H1 (cell line): Measurements from ENCODE around the gene THOC7. TPM values are rescaled to one million over a fixed set of nuclear protein-coding genes. Genes with fewer than 3 reads are reported as not detected.

Experiments
- CTCF ChIA-PET: fragments of 300-600 bp; sonication (Branson Sonifier 250); formaldehyde crosslinking; loops from one replicate; lab custom pipeline; 2021; ENCODE audit not compliant: partially characterized antibody; lab: Charles Lee
- POLR2A ChIA-PET: fragments of 300-600 bp; sonication (Branson Sonifier 250); formaldehyde crosslinking; loops from one replicate; lab custom pipeline; 2021; ENCODE audit warnings: inconsistent platforms; ENCODE audit not compliant: partially characterized antibody; lab: Charles Lee
- DNase-seq, 2 experiments: peaks; one replicate each; pipeline versions ENCODE4 v3.0.0 to v3.0.0-alpha.2; 2010 to 2022; ENCODE audit warnings: low spot score in 2 of 2, low read depth in 1 of 2, mixed read lengths in 1 of 2
- FAIRE-seq: peaks from 2 replicates; lab custom pipeline; 2011; peaks lifted over from hg19 to GRCh38; lab: Jason Lieb, UNC
- H2AFZ ChIP-seq: 2 replicates; pipeline ENCODE4 v1.8.1; 2012; ENCODE audit warnings: low read length, inconsistent platforms
- H2AK5ac ChIP-seq: 2 replicates; pipeline ENCODE4 v1.6.1; 2013; ENCODE audit warnings: low read depth, low read length
- H2BK120ac ChIP-seq: replicated peaks from 2 replicates; pipeline ENCODE3; 2013; ENCODE audit warnings: low read depth, low read length, inconsistent platforms
- H2BK12ac ChIP-seq: 2 replicates; pipeline ENCODE4 v1.6.1; 2013; ENCODE audit warnings: low read depth, low read length
- H2BK15ac ChIP-seq: 2 replicates; pipeline ENCODE4 v1.6.1; 2013; ENCODE audit warnings: low read length
- H2BK20ac ChIP-seq: 2 replicates; pipeline ENCODE4 v1.6.1; 2013; ENCODE audit warnings: low read length
- H2BK5ac ChIP-seq: 2 replicates; pipeline ENCODE4 v1.6.1; 2013; ENCODE audit warnings: low read depth, low read length
- H3K14ac ChIP-seq: 2 replicates; pipeline ENCODE4 v1.6.1; 2013; ENCODE audit warnings: inconsistent platforms; ENCODE audit not compliant: insufficient read length
- H3K18ac ChIP-seq: 2 replicates; pipeline ENCODE4 v1.6.1; 2013; ENCODE audit warnings: low read length; ENCODE audit errors: extremely low read depth
- H3K23ac ChIP-seq: 2 replicates; pipeline ENCODE4 v1.6.1; 2013; ENCODE audit warnings: inconsistent platforms; ENCODE audit not compliant: insufficient read length
- H3K23me2 ChIP-seq: 2 replicates; pipeline ENCODE4 v1.6.1; 2013; ENCODE audit warnings: low read depth, low read length
- H3K27ac ChIP-seq: 2 replicates; pipeline ENCODE4 v1.6.1; 2011; ENCODE audit warnings: low read depth, low read length, inconsistent platforms
- H3K27me3 ChIP-seq, 4 experiments: replicated peaks in 1 of 4; 1 replicate in 1 of 4; 2 replicates in 3 of 4; pipeline versions ENCODE4 v1.6.1 to v1.8.1; 2011 to 2013; ENCODE audit warnings: low read length in 3 of 4, mild to moderate bottlenecking in 3 of 4, inconsistent platforms in 2 of 4, mixed read lengths in 2 of 4, moderate library complexity in 1 of 4; ENCODE audit not compliant: control insufficient read depth in 3 of 4, insufficient read depth in 3 of 4; ENCODE audit errors: extremely low read depth in 1 of 4
- H3K36me3 ChIP-seq, 4 experiments: 2 replicates each; pipeline versions ENCODE4 v1.6.1 to v1.8.1; 2011 to 2013; ENCODE audit warnings: mild to moderate bottlenecking in 4 of 4, low read length in 3 of 4, moderate library complexity in 2 of 4, control low read depth in 1 of 4, inconsistent platforms in 1 of 4; ENCODE audit not compliant: insufficient read depth in 4 of 4, control insufficient read depth in 2 of 4
- H3K4ac ChIP-seq: replicated peaks from 2 replicates; pipeline ENCODE3; 2013; ENCODE audit warnings: low read length, low read depth, mixed read lengths, inconsistent platforms; ENCODE audit not compliant: insufficient read length
- H3K4me1 ChIP-seq, 4 experiments: replicated peaks in 1 of 4; 1 replicate in 1 of 4; 2 replicates in 3 of 4; pipeline versions ENCODE4 v1.6.1 to v1.8.1; 2011 to 2013; ENCODE audit warnings: low read length in 3 of 4, inconsistent platforms in 2 of 4, mixed read lengths in 1 of 4; ENCODE audit not compliant: insufficient read depth in 4 of 4, control insufficient read depth in 3 of 4
- H3K4me2 ChIP-seq, 2 experiments: 2 replicates each; pipeline versions ENCODE4 v1.6.1 to v1.8.1; 2011 to 2013; ENCODE audit warnings: low read depth in 2 of 2, low read length in 2 of 2, control low read depth in 1 of 2, inconsistent platforms in 1 of 2, mild to moderate bottlenecking in 1 of 2; ENCODE audit not compliant: insufficient read depth in 1 of 2
- H3K4me3 ChIP-seq, 4 experiments: fragments of 200-600, 300-600 bp in 1 of 4; sonication (generic), shearing (Covaris generic), sonication (Bioruptor Twin) in 1 of 4; 2 replicates each; pipeline versions ENCODE4 v1.5.1 to v1.8.1; 2011 to 2016; ENCODE audit warnings: low read length in 4 of 4, low read depth in 3 of 4, control low read depth in 2 of 4, inconsistent platforms in 2 of 4, mild to moderate bottlenecking in 2 of 4, mixed read lengths in 1 of 4, moderate library complexity in 1 of 4; ENCODE audit not compliant: insufficient read depth in 2 of 4; ENCODE audit errors: extremely low read depth in 1 of 4
- H3K56ac ChIP-seq: replicated peaks from 2 replicates; pipeline ENCODE3; 2013; ENCODE audit warnings: low read depth, mild to moderate bottlenecking, mixed read lengths, low read length, inconsistent platforms; ENCODE audit not compliant: insufficient read length
- H3K79me1 ChIP-seq: 2 replicates; pipeline ENCODE4 v1.6.1; 2013; ENCODE audit warnings: low read depth, low read length, control low read depth
- H3K79me2 ChIP-seq, 2 experiments: 2 replicates each; pipeline versions ENCODE4 v1.6.1 to v1.8.1; 2012 to 2013; ENCODE audit warnings: low read length in 2 of 2, mild to moderate bottlenecking in 2 of 2, inconsistent platforms in 1 of 2; ENCODE audit not compliant: insufficient read depth in 2 of 2, control insufficient read depth in 1 of 2
- H3K9ac ChIP-seq, 4 experiments: replicated peaks in 1 of 4; 1 replicate in 1 of 4; 2 replicates in 3 of 4; pipeline versions ENCODE4 v1.6.1 to v1.8.1; 2011 to 2013; ENCODE audit warnings: low read depth in 3 of 4, low read length in 3 of 4, control low read depth in 2 of 4, mild to moderate bottlenecking in 2 of 4, moderate library complexity in 2 of 4, inconsistent platforms in 1 of 4; ENCODE audit errors: extremely low read depth in 1 of 4
- H3K9me3 ChIP-seq, 2 experiments: 2 replicates each; pipeline versions ENCODE4 v1.6.1 to v1.8.1; 2012 to 2013; ENCODE audit warnings: mild to moderate bottlenecking in 2 of 2, moderate library complexity in 2 of 2, control low read depth in 1 of 2, inconsistent platforms in 1 of 2, low read depth in 1 of 2, low read length in 1 of 2, mixed read lengths in 1 of 2; ENCODE audit not compliant: insufficient read depth in 2 of 2
- H4K20me1 ChIP-seq, 2 experiments: replicated peaks in 1 of 2; 2 replicates each; pipeline versions ENCODE3 to v1.8.1; 2011 to 2013; ENCODE audit warnings: inconsistent platforms in 2 of 2, low read length in 2 of 2, mild to moderate bottlenecking in 1 of 2; ENCODE audit not compliant: insufficient read depth in 2 of 2, control insufficient read depth in 1 of 2
- H4K5ac ChIP-seq: 2 replicates; pipeline ENCODE4 v1.6.1; 2013; ENCODE audit warnings: low read length, low read depth, mixed read lengths, inconsistent platforms; ENCODE audit not compliant: insufficient read length
- H4K8ac ChIP-seq: 2 replicates; pipeline ENCODE4 v1.8.0; 2013; ENCODE audit warnings: mild to moderate bottlenecking, moderate library complexity, low read length, inconsistent platforms; ENCODE audit not compliant: insufficient read depth; ENCODE audit errors: extremely low read depth
- H4K91ac ChIP-seq: replicated peaks from 2 replicates; pipeline ENCODE3; 2013; ENCODE audit warnings: low read length, mixed read lengths, inconsistent platforms; ENCODE audit not compliant: insufficient read length
- BACH1 ChIP-seq: IDR thresholded peaks from 2 replicates; pipeline ENCODE4 v1.6.1; 2012; ENCODE audit warnings: low read length, improper control_type of control experiment
- CREB1 ChIP-seq: IDR thresholded peaks from 2 replicates; pipeline ENCODE4 v1.6.1; 2012; ENCODE audit warnings: inconsistent platforms
- EP300 ChIP-seq, 2 experiments: IDR thresholded peaks; 1 replicate in 1 of 2; 2 replicates in 1 of 2; pipeline ENCODE4 v1.6.1; 2011 to 2012; ENCODE audit warnings: low read depth in 2 of 2, low read length in 2 of 2, mild to moderate bottlenecking in 2 of 2, borderline replicate concordance in 1 of 2, inconsistent platforms in 1 of 2, moderate library complexity in 1 of 2
- EZH2 ChIP-seq: fragments of 200-600 bp; sonication (generic); IDR thresholded peaks from 2 replicates; pipeline ENCODE4 v1.7.1; 2012; ENCODE audit warnings: low read depth, mild to moderate bottlenecking, moderate library complexity, low read length, inconsistent platforms; ENCODE audit not compliant: severe bottlenecking
- FOSL1 ChIP-seq: IDR thresholded peaks from 2 replicates; pipeline ENCODE4 v1.6.1; 2011; ENCODE audit warnings: mild to moderate bottlenecking, low read depth, low read length, moderate library complexity; ENCODE audit not compliant: insufficient read depth
- GABPA ChIP-seq: IDR thresholded peaks from 2 replicates; pipeline ENCODE4 v1.6.1; 2011; ENCODE audit warnings: mild to moderate bottlenecking, low read length, moderate library complexity, borderline replicate concordance; ENCODE audit not compliant: insufficient read depth
- JUN ChIP-seq: IDR thresholded peaks from 2 replicates; pipeline ENCODE4 v1.6.1; 2011; ENCODE audit warnings: low read depth, mild to moderate bottlenecking, improper control_type of control experiment, low read length
- JUND ChIP-seq: IDR thresholded peaks from 2 replicates; pipeline ENCODE4 v1.6.1; 2011; ENCODE audit warnings: mild to moderate bottlenecking, improper control_type of control experiment, low read length
- KDM4A ChIP-seq: IDR thresholded peaks from one replicate; pipeline ENCODE4 v1.7.1; 2012; ENCODE audit warnings: low read depth, mild to moderate bottlenecking, moderate library complexity, low read length, inconsistent platforms; ENCODE audit not compliant: severe bottlenecking
- NANOG ChIP-seq: IDR thresholded peaks from 2 replicates; pipeline ENCODE4 v1.6.1; 2011; ENCODE audit warnings: low read length, low read depth, mild to moderate bottlenecking, inconsistent platforms; ENCODE audit not compliant: insufficient read depth, poor library complexity, severe bottlenecking
- RBBP5 ChIP-seq: IDR thresholded peaks from 2 replicates; pipeline ENCODE4 v1.7.1; 2012; ENCODE audit warnings: low read depth, mild to moderate bottlenecking, inconsistent platforms, low read length, moderate library complexity, borderline replicate concordance
- RXRA ChIP-seq: IDR thresholded peaks from 2 replicates; pipeline ENCODE4 v1.6.1; 2011; ENCODE audit warnings: low read depth, mild to moderate bottlenecking, low read length, moderate library complexity; ENCODE audit not compliant: insufficient read depth
- SIN3A ChIP-seq, 2 experiments: IDR thresholded peaks in 1 of 2; conservative IDR thresholded peaks in 1 of 2; 2 replicates each; pipeline ENCODE4 v1.6.1; 2011 to 2012; ENCODE audit warnings: low read length in 2 of 2, improper control_type of control experiment in 1 of 2, low read depth in 1 of 2, mild to moderate bottlenecking in 1 of 2
- SP1 ChIP-seq: IDR thresholded peaks from 2 replicates; pipeline ENCODE4 v1.6.1; 2011; ENCODE audit warnings: low read depth, low read length
- WGBS, 2 experiments: shearing (Covaris generic) in 1 of 2; methylation state at CpG; one replicate each; pipeline versions ENCODE4 v1.1.6 to v1.1.7; 2013 to 2015; ENCODE audit warnings: low lambda C conversion rate in 2 of 2, mixed read lengths in 2 of 2, inconsistent platforms in 1 of 2, low coverage in 1 of 2, missing lambda C conversion rate in 1 of 2; ENCODE audit not compliant: insufficient replicate concordance in 2 of 2, insufficient coverage in 1 of 2, insufficient read length in 1 of 2; ENCODE audit errors: extremely low coverage in 1 of 2, missing lambda C conversion rate in 1 of 2; 5-methylcytosine and 5-hydroxymethylcytosine counted together
- polyA plus RNA-seq, 7 experiments: library from polyadenylated mRNA; depleted of rRNA in 3 of 7; stranded (reverse) in 5 of 7; unstranded in 2 of 7; fragments of >200 nt in 5 of 7; fragments of 200-250 nt in 2 of 7; gene quantifications; 1 replicate in 5 of 7; 2 replicates in 1 of 7; 4 replicates in 1 of 7; pipeline versions ENCODE4 v1.2.1 to v1.2.3, GENCODE V29; 2011 to 2013; ENCODE audit warnings: missing spikeins in 2 of 7, mixed read lengths in 2 of 7
- total RNA-seq: library from RNA; stranded (reverse); fragmentation: NEBNext Ultra II Directional; extraction: Animal tissue kit (Norgen Biotek cat#: 25700); gene quantifications from 2 replicates; pipeline ENCODE4 v1.2.1, GENCODE V29; 2021

The THOC7 gene
- total and polyA plus RNA-seq, 2 of the 8 experiments (the other 6 are each of a cell fraction or from before 2014, with no cell fraction given), result 18.7 to 74.0 TPM

- WGBS, 2 experiments, result 79% methylated on average over 2 of the region's 2 CpGs; no CpG with 5 or more reads in 1 of the 2 experiments
- Histone ChIP-seq H2AK5ac (no peak overlapping the region), H3K79me2 (0 out of 4 replicates have a peak, but pooled peaks cover 0 to 2% of the 10 kb centered on the region in 2 experiments), H4K91ac (no peak overlapping the region), H2BK5ac (no peak overlapping the region), H3K27me3 (no peaks in the 10 kb centered on the region), H3K4me1 (peaks cover 0 to 2% (median 0%) of the 10 kb centered on the region in 4 experiments; a peak in 3 of 7 replicates), H3K18ac (no peak overlapping the region), H3K27ac (no peak overlapping the region), H4K20me1 (peaks cover 0 to 1% of the 10 kb centered on the region in 2 experiments), H3K9ac (no peak overlapping the region), H3K4ac (no peak overlapping the region), H4K8ac (no peak overlapping the region), H4K5ac (no peak overlapping the region), H3K4me2 (no peak overlapping the region), H3K56ac (no peak overlapping the region), H3K4me3 (no peak overlapping the region), H3K23me2 (peaks cover 6% of the 10 kb centered on the region), H3K79me1 (no peaks in the 10 kb centered on the region), H2AFZ (no peak overlapping the region), H2BK120ac (no peak overlapping the region), H3K9me3 (no peaks in the 10 kb centered on the region), H2BK15ac (no peak overlapping the region), H3K23ac (no peak overlapping the region), H2BK12ac (no peak overlapping the region), H3K14ac (no peak overlapping the region), H2BK20ac (no peak overlapping the region), H3K36me3 (no peaks in the 10 kb centered on the region)
- TF ChIP-seq EZH2 (no peak), KDM4A (no peak), JUND (no peak), RBBP5 (no peak), BACH1 (no peak), CREB1 (no peak), SP1 (no peak), FOSL1 (no peak), EP300 (IDR thresholded peaks at IDR 0.05; ENCODE audit: borderline replicate concordance in 1 of 2, low read depth in 2 of 2, low read length in 2 of 2) (no peak), RXRA (no peak), JUN (no peak), SIN3A (conservative IDR thresholded peaks at IDR 0.05 in 1 of 2, IDR thresholded peaks at IDR 0.05 in 1 of 2; ENCODE audit: low read depth in 1 of 2, low read length in 2 of 2) (no peak), NANOG (no peak), GABPA (no peak)
- no peak for DNase-seq
- ChIA-PET CTCF (interaction anchor here (1.2 to 1.4 kb wide), 2 partner anchors 16 to 26 kb away, joined by 3 read pairs; no protein-coding TSS in a partner anchor), POLR2A (interaction anchor here (1.2 kb wide), 1 partner anchor 464 kb away, joined by 3 read pairs; no protein-coding TSS in a partner anchor)
- FAIRE-seq, result no peak
Observed at GRCh38 chr3:63909431-63909830, 45.8 kb upstream of the THOC7 start.
